IMR-90 (cell line): ENCODE results near the gene ZNF620. TPM values are rescaled to one million over a fixed set of nuclear protein-coding genes. Genes with fewer than 3 reads are reported as not detected.

ENCODE experiments used
- ATAC-seq: fragments of 200-7000 bp; cut with Tn5 transposase; 2 replicates; pipeline ENCODE4 v1.9.1; 2020; ENCODE audit warnings: low read depth, mild to moderate bottlenecking, moderate library complexity
- BruUV-seq: library from RNA; stranded (reverse); fragments of 400-500 nt; replicated peaks from 2 replicates; lab custom pipeline; 2021; lab: Mats Ljungman, UMichigan
- CTCF ChIA-PET: fragments of 300-600 bp; formaldehyde crosslinking; extraction: SDS; loops from one replicate; lab custom pipeline; 2021; ENCODE audit warnings: antibody characterized with exemption; lab: Yijun Ruan, JAX
- POLR2A ChIA-PET: fragments of 300-600 bp; sonication (Branson Sonifier 250); formaldehyde crosslinking; loops from one replicate; lab custom pipeline; 2022; ENCODE audit warnings: antibody characterized with exemption; ENCODE audit not compliant: unreplicated experiment; lab: Charles Lee
- DNase-seq: peaks from one replicate; pipeline ENCODE4 v3.0.0; 2013
- H2AFZ ChIP-seq: replicated peaks from 2 replicates; pipeline ENCODE3; 2013; ENCODE audit warnings: low read length, mild to moderate bottlenecking; ENCODE audit not compliant: poor library complexity
- H2AK5ac ChIP-seq: 2 replicates; pipeline ENCODE4 v1.6.1; 2013; ENCODE audit warnings: low read depth, low read length, inconsistent platforms
- H2AK9ac ChIP-seq: replicated peaks from 2 replicates; pipeline ENCODE3; 2013; ENCODE audit warnings: mild to moderate bottlenecking, low read depth, low read length, moderate library complexity; ENCODE audit not compliant: poor library complexity
- H2BK120ac ChIP-seq: 2 replicates; pipeline ENCODE4 v1.6.1; 2013; ENCODE audit warnings: low read depth, low read length, inconsistent platforms
- H2BK15ac ChIP-seq: 3 replicates; pipeline ENCODE4 v1.6.1; 2013; ENCODE audit warnings: low read depth, low read length, inconsistent platforms
- H2BK20ac ChIP-seq: 2 replicates; pipeline ENCODE4 v1.6.1; 2013; ENCODE audit warnings: low read depth, mild to moderate bottlenecking, inconsistent platforms, low read length, moderate library complexity
- H2BK5ac ChIP-seq: 2 replicates; pipeline ENCODE4 v1.6.1; 2013; ENCODE audit warnings: mild to moderate bottlenecking, low read depth, low read length, inconsistent platforms; ENCODE audit not compliant: poor library complexity, severe bottlenecking
- H3K14ac ChIP-seq: replicated peaks from 2 replicates; pipeline ENCODE4 v1.6.1; 2013; ENCODE audit warnings: low read depth, low read length, inconsistent platforms
- H3K18ac ChIP-seq: 2 replicates; pipeline ENCODE4 v1.6.1; 2013; ENCODE audit warnings: low read depth, low read length, control low read depth
- H3K23ac ChIP-seq: 2 replicates; pipeline ENCODE4 v1.6.1; 2013; ENCODE audit warnings: low read depth, low read length, inconsistent platforms
- H3K27ac ChIP-seq: 2 replicates; pipeline ENCODE4 v1.5.1; 2013; ENCODE audit warnings: mild to moderate bottlenecking, control low read depth, low read length; ENCODE audit not compliant: insufficient read depth
- H3K27me3 ChIP-seq: 2 replicates; pipeline ENCODE4 v1.6.1; 2013; ENCODE audit warnings: low read length; ENCODE audit not compliant: control insufficient read depth, insufficient read depth
- H3K36me3 ChIP-seq: 2 replicates; pipeline ENCODE4 v1.6.1; 2013; ENCODE audit warnings: low read length, mixed read lengths; ENCODE audit not compliant: control insufficient read depth, insufficient read depth
- H3K4ac ChIP-seq: 2 replicates; pipeline ENCODE4 v1.6.1; 2013; ENCODE audit warnings: low read depth, low read length, inconsistent platforms
- H3K4me1 ChIP-seq: 2 replicates; pipeline ENCODE4 v1.6.1; 2013; ENCODE audit warnings: low read length, mixed read lengths; ENCODE audit not compliant: control insufficient read depth, insufficient read depth
- H3K4me2 ChIP-seq: 2 replicates; pipeline ENCODE4 v1.6.1; 2013; ENCODE audit warnings: low read depth, mild to moderate bottlenecking, control low read depth, low read length, moderate library complexity
- H3K4me3 ChIP-seq: 2 replicates; pipeline ENCODE4 v1.5.1; 2013; ENCODE audit warnings: low read depth, mild to moderate bottlenecking, control low read depth, low read length, moderate library complexity; ENCODE audit not compliant: insufficient read depth
- H3K56ac ChIP-seq: 2 replicates; pipeline ENCODE4 v1.6.1; 2013; ENCODE audit warnings: low read length, inconsistent platforms; ENCODE audit not compliant: insufficient read depth; ENCODE audit errors: extremely low read depth
- H3K79me1 ChIP-seq, 2 experiments: 2 replicates each; pipeline ENCODE4 v1.6.1; 2013; ENCODE audit warnings: low read length in 2 of 2, inconsistent platforms in 1 of 2, low read depth in 1 of 2
- H3K9ac ChIP-seq: 2 replicates; pipeline ENCODE4 v1.6.1; 2013; ENCODE audit warnings: low read depth, low read length, control low read depth
- H3K9me1 ChIP-seq: 2 replicates; pipeline ENCODE4 v1.6.1; 2013; ENCODE audit warnings: low read length, inconsistent platforms; ENCODE audit not compliant: insufficient read depth
- H3K9me3 ChIP-seq: 2 replicates; pipeline ENCODE4 v1.6.1; 2013; ENCODE audit warnings: low read length; ENCODE audit not compliant: control insufficient read depth, insufficient read depth
- H4K20me1 ChIP-seq: 2 replicates; pipeline ENCODE4 v1.6.1; 2013; ENCODE audit warnings: low read length, inconsistent platforms; ENCODE audit not compliant: insufficient read depth
- H4K5ac ChIP-seq: 2 replicates; pipeline ENCODE4 v1.6.1; 2013; ENCODE audit warnings: mild to moderate bottlenecking, low read depth, low read length, control low read depth
- H4K8ac ChIP-seq, 2 experiments: 2 replicates each; pipeline ENCODE4 v1.6.1; 2013; ENCODE audit warnings: low read depth in 2 of 2, low read length in 2 of 2, control low read depth in 1 of 2, inconsistent platforms in 1 of 2
- H4K91ac ChIP-seq: 2 replicates; pipeline ENCODE4 v1.6.1; 2013; ENCODE audit warnings: low read depth, low read length, inconsistent platforms; ENCODE audit not compliant: insufficient read depth
- MAFK ChIP-seq: IDR thresholded peaks from 2 replicates; pipeline ENCODE4 v1.6.1; 2012; ENCODE audit warnings: low read depth, low read length, improper control_type of control experiment
- MAZ ChIP-seq: IDR thresholded peaks from 2 replicates; pipeline ENCODE4 v1.6.1; 2012; ENCODE audit warnings: low read depth, mild to moderate bottlenecking, low read length, improper control_type of control experiment, moderate library complexity, borderline replicate concordance
- dilution Hi-C: fragments of 300-500 bp; cut with HindIII; formaldehyde crosslinking; loops from one replicate; pipeline ENCODE4 v1.14.3; 2018; ENCODE audit warnings: low sequenced_read_pairs; ENCODE audit not compliant: unreplicated experiment
- in situ Hi-C: fragments of 300-500 bp; cut with MboI; formaldehyde crosslinking; loops from 3 replicates; pipeline ENCODE4 v1.14.3; 2019; ENCODE audit warnings: low sequenced_read_pairs, inconsistent platforms, mixed read lengths
- intact Hi-C: fragments of 100-400 bp; cut with micrococcal nuclease; formaldehyde crosslinking; loops from 2 replicates; pipeline ENCODE4 v1.10.0; 2022
- polyA plus RNA-seq, 3 experiments: library from polyadenylated mRNA; depleted of rRNA; stranded (reverse); fragments of >200 nt; gene quantifications; 2 replicates each; pipeline ENCODE4 v1.2.3, GENCODE V29; 2012; ENCODE audit warnings: low replicate concordance in 1 of 3
- total RNA-seq: library from RNA; depleted of rRNA; stranded (reverse); fragments of >200 nt; gene quantifications from 2 replicates; pipeline ENCODE4 v1.2.3, GENCODE V29; 2012

Gene ZNF620
- total and polyA plus RNA-seq, 2 of the 4 experiments (the other 2 are of a cell fraction) = 0.48 to 0.72 TPM

DNA sequence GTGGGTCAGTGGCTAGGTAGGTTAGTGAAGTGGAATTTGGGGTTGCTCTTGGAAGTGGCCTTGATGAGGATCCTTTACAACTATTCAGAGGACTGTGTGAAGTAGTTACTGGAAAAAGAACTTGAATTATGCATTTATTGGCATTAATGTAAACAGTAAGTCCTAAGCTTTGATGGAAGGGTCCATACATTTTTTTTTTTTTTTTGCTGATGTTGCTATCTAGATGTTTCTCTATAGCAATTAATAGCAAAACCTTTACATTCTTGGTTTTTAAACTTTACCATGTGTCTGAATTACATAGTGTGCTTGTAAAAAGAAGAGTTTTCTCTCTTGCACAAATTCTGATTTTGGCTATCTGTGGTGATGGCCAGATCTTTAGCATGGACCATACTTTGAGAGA, 28.4 kb downstream of the ZNF620 start:
- no peak overlapping the region for H3K4me3 ChIP-seq
- CTCF ChIA-PET = interaction anchor here (0.7 to 1.4 kb wide), 2 partner anchors 86 to 208 kb away, joined by 3 to 4 read pairs; no protein-coding TSS in a partner anchor
- no peak overlapping the region for H2AK5ac ChIP-seq
- H4K8ac ChIP-seq = no peak overlapping the region
- in situ Hi-C loops (no loop called here), intact Hi-C loops (no loop called here), dilution Hi-C loops (no loop called here)
- no peak overlapping the region for H2AFZ ChIP-seq
- H4K20me1 ChIP-seq = no peaks in the 10 kb centered on the region
- H2BK15ac ChIP-seq = no peak overlapping the region
- peak; percentile 53; the same call in 1 of the 2 replicates for TF ChIP-seq MAFK
- TF ChIP-seq MAZ = no peak
- no peak overlapping the region for H2BK5ac ChIP-seq
- H3K56ac ChIP-seq = no peak overlapping the region
- no peaks in the 10 kb centered on the region for H3K27me3 ChIP-seq
- peaks cover 4 to 8% of the 10 kb centered on the region in 2 experiments; a peak in 2 of 4 replicates for H3K79me1 ChIP-seq
- H3K9ac ChIP-seq = no peak overlapping the region
- H3K18ac ChIP-seq = no peak overlapping the region
- no peak overlapping the region for H2BK20ac ChIP-seq
- peaks cover 27% of the 10 kb centered on the region for H3K9me3 ChIP-seq
- H3K23ac ChIP-seq = no peak overlapping the region
- DNase-seq = no peak
- POLR2A ChIA-PET = interaction anchor here (0.6 kb wide), 1 partner anchor 21 kb away, joined by 8 read pairs; no protein-coding TSS in a partner anchor
- H3K4me2 ChIP-seq = no peak overlapping the region
- no peak overlapping the region for H2AK9ac ChIP-seq
- no peak overlapping the region for H4K5ac ChIP-seq
- no peaks in the 10 kb centered on the region for H3K9me1 ChIP-seq
- H3K14ac ChIP-seq = no peak overlapping the region
- no peak overlapping the region for H4K91ac ChIP-seq
- no peak for ATAC-seq
- no peak overlapping the region for H2BK120ac ChIP-seq
- no peak overlapping the region for H3K4ac ChIP-seq
- no TSS peak for BruUV-seq
- peaks cover 59% of the 10 kb centered on the region for H3K36me3 ChIP-seq
- H3K4me1 ChIP-seq = no peaks in the 10 kb centered on the region
- H3K27ac ChIP-seq = no peak overlapping the region
